ENCODE data around the gene OTULIN.
A peak's percentile ranks its signal among the peaks of the same experiment; 100 is the strongest.

OTULIN gene

GRCh38 chr5:14659821-14660607, 4.5 kb upstream of the OTULIN start:
- H3K4me3 ChIP-seq (ENCODE audit: low read length), result no peak overlapping the region
- H3K27me3 ChIP-seq (ENCODE audit: control insufficient read depth, insufficient read depth, low read length), result no peaks in the 10 kb centered on the region
- no peaks in the 10 kb centered on the region for H3K36me3 ChIP-seq (ENCODE audit: control insufficient read depth, insufficient read depth, low read length)
- no peaks in the 10 kb centered on the region for H3K9me3 ChIP-seq (ENCODE audit: control insufficient read depth, low read length)
- no peak overlapping the region for H3K9ac ChIP-seq (ENCODE audit: low read length)
- H3K4me1 ChIP-seq (ENCODE audit: control insufficient read depth, insufficient read depth, low read length), result peaks cover 10% of the 10 kb centered on the region

DNA sequence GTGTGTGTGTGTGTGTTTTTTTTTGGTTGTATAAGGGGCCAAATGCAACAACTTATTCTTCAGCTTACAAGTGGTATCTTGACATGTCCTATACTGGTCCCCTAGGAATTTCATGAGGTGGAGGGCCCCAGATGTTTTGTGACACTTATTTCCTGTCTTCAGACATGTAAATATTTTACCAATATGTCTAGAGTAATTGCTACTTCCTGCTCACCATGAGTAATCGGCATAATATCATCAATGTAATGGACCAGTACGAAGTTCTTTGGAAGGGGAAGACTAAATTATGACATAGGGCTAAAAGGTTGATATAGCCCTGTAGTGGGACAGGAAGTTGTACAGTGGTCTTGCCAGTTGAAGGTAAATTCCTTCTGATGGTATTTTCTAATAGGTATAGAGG, 3.7 kb upstream of the OTULIN start:
- H3K4me3 ChIP-seq (ENCODE audit: low read length), result no peak overlapping the region
- no peak overlapping the region for H3K9ac ChIP-seq (ENCODE audit: low read length)
- no peaks in the 10 kb centered on the region for H3K27me3 ChIP-seq (ENCODE audit: control insufficient read depth, insufficient read depth, low read length)
- no peaks in the 10 kb centered on the region for H3K36me3 ChIP-seq (ENCODE audit: control insufficient read depth, insufficient read depth, low read length)
- peaks cover 14% of the 10 kb centered on the region for H3K4me1 ChIP-seq (ENCODE audit: control insufficient read depth, insufficient read depth, low read length)
- H3K9me3 ChIP-seq (ENCODE audit: control insufficient read depth, low read length), result no peaks in the 10 kb centered on the region

- H3K27me3 ChIP-seq (ENCODE audit: control insufficient read depth, insufficient read depth, low read length), result no peaks in the 10 kb centered on the region
- no peak overlapping the region for H3K4me3 ChIP-seq (ENCODE audit: low read length)
- H3K9ac ChIP-seq (ENCODE audit: low read length), result no peak overlapping the region
- H3K36me3 ChIP-seq (ENCODE audit: control insufficient read depth, insufficient read depth, low read length), result no peaks in the 10 kb centered on the region
- no peaks in the 10 kb centered on the region for H3K9me3 ChIP-seq (ENCODE audit: control insufficient read depth, low read length)
- H3K4me1 ChIP-seq (ENCODE audit: control insufficient read depth, insufficient read depth, low read length), result peaks cover 31% of the 10 kb centered on the region
Measured at GRCh38 chr5:14662721-14663260, 1.7 kb upstream of the OTULIN start.

GRCh38 chr5:14663734-14664269, 716 bp upstream of the OTULIN start:
- Histone ChIP-seq H3K9me3 (ENCODE audit: control insufficient read depth, low read length) (no peaks in the 10 kb centered on the region), H3K4me3 (ENCODE audit: low read length) (peak overlapping the region; percentile 60), H3K27me3 (ENCODE audit: control insufficient read depth, insufficient read depth, low read length) (no peaks in the 10 kb centered on the region), H3K36me3 (ENCODE audit: control insufficient read depth, insufficient read depth, low read length) (no peaks in the 10 kb centered on the region), H3K9ac (ENCODE audit: low read length) (peak overlapping the region; percentile 69), H3K4me1 (ENCODE audit: control insufficient read depth, insufficient read depth, low read length) (peaks cover 38% of the 10 kb centered on the region)

GRCh38 chr5:14665101-14665822, 744 bp downstream of the OTULIN start:
- Histone ChIP-seq H3K4me3 (ENCODE audit: low read length) (peak overlapping the region; percentile 33), H3K4me1 (ENCODE audit: control insufficient read depth, insufficient read depth, low read length) (peaks cover 38% of the 10 kb centered on the region), H3K9me3 (ENCODE audit: control insufficient read depth, low read length) (no peaks in the 10 kb centered on the region), H3K36me3 (ENCODE audit: control insufficient read depth, insufficient read depth, low read length) (no peaks in the 10 kb centered on the region), H3K27me3 (ENCODE audit: control insufficient read depth, insufficient read depth, low read length) (no peaks in the 10 kb centered on the region), H3K9ac (ENCODE audit: low read length) (peak overlapping the region; percentile 69)

DNA sequence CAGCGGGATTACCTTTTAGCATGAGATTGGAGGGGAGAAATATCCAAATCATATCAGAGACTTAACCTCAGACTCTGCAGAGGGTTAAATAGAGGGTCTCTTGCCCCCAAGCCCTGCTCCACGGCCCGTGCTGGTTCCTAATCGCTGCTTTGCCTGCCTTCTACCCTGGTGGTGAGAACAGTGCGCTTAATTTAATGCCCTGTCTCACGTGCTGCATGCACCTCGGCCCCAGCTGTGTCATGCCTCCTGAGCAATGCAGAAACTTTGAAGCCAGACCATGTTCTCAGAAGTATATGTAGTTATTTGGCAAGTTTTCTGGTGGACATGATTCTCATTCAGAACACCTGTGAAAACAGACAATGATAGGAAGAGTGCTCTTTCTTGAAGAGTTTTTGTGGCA, 1.4 kb downstream of the OTULIN start:
- Histone ChIP-seq H3K4me1 (ENCODE audit: control insufficient read depth, insufficient read depth, low read length) (peaks cover 42% of the 10 kb centered on the region), H3K4me3 (ENCODE audit: low read length) (peak overlapping the region; percentile 33), H3K9me3 (ENCODE audit: control insufficient read depth, low read length) (no peaks in the 10 kb centered on the region), H3K36me3 (ENCODE audit: control insufficient read depth, insufficient read depth, low read length) (no peaks in the 10 kb centered on the region), H3K9ac (ENCODE audit: low read length) (peak overlapping the region; percentile 69), H3K27me3 (ENCODE audit: control insufficient read depth, insufficient read depth, low read length) (no peaks in the 10 kb centered on the region)

DNA sequence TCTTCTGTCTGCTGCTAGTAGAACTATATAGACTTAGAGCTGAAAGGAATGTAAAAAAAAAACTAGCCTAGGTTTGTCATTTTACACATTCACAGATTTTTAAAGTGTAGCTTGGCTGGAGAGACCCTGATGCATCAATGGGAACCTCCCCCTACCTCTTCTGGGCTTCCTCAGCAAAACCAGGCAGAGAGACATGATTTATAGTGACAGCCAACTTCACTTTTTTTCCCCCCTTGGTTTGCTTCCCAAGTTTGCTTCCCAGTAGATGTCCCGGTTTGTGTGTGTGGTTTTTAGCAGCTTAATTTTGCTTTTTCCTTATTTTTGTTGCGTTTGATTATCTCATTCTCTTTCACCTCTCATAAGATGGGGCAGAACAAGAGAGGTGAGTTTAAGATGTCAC, 1.8 kb downstream of the OTULIN start:
- H3K4me1 ChIP-seq (ENCODE audit: control insufficient read depth, insufficient read depth, low read length), result peaks cover 44% of the 10 kb centered on the region

DNA sequence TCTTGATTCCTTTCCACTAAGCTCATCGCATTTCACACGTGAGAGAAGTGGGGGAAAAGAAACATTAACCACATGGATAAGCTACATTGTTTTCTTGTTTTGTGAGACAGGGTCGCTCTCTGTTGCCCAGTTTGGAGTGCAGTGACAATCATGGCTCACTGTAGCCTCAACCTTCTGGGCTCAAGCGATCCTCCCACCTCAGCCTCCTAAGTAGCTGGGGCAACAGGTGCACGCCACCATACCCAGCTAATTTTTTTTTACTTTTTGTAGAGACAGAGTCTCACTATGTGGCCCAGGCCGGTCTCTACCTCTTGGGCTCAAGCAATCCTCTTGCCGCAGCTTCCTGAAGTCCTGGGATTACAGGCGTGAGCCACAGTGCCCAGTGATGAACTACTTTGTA, 2.8 kb downstream of the OTULIN start:
- no peak overlapping the region for H3K9ac ChIP-seq (ENCODE audit: low read length)
- no peaks in the 10 kb centered on the region for H3K36me3 ChIP-seq (ENCODE audit: control insufficient read depth, insufficient read depth, low read length)
- H3K4me1 ChIP-seq (ENCODE audit: control insufficient read depth, insufficient read depth, low read length), result peaks cover 46% of the 10 kb centered on the region
- H3K27me3 ChIP-seq (ENCODE audit: control insufficient read depth, insufficient read depth, low read length), result no peaks in the 10 kb centered on the region
- H3K9me3 ChIP-seq (ENCODE audit: control insufficient read depth, low read length), result no peaks in the 10 kb centered on the region
- H3K4me3 ChIP-seq (ENCODE audit: low read length), result no peak overlapping the region

More for the DNA sequence above, 1.8 kb downstream of the OTULIN start:
- H3K27me3 ChIP-seq (ENCODE audit: control insufficient read depth, insufficient read depth, low read length), result no peaks in the 10 kb centered on the region
- H3K4me3 ChIP-seq (ENCODE audit: low read length), result no peak overlapping the region
- no peaks in the 10 kb centered on the region for H3K36me3 ChIP-seq (ENCODE audit: control insufficient read depth, insufficient read depth, low read length)
- no peaks in the 10 kb centered on the region for H3K9me3 ChIP-seq (ENCODE audit: control insufficient read depth, low read length)
- H3K9ac ChIP-seq (ENCODE audit: low read length), result no peak overlapping the region

DNA sequence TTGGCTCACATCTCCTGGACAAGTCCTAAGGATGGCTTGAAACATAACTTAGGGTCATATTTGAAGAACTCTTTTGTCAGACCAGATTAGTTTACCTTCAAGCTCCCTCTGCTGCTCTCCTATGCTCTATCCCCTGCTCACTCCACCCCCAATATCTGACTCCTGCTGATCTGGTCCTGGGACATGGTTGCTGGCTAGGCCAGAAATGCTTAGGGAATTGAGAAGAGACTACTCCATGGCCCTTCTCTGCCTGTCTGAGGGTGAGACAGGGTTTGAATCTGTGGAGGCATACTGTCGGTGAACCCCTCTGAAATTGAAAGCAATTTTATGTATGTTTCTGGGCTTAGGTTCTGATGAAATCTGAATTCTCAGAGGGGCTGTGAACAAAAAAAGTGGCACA, 3.3 kb downstream of the OTULIN start:
- Histone ChIP-seq H3K4me3 (ENCODE audit: low read length) (no peak overlapping the region), H3K27me3 (ENCODE audit: control insufficient read depth, insufficient read depth, low read length) (no peaks in the 10 kb centered on the region), H3K4me1 (ENCODE audit: control insufficient read depth, insufficient read depth, low read length) (peaks cover 46% of the 10 kb centered on the region), H3K9ac (ENCODE audit: low read length) (no peak overlapping the region), H3K36me3 (ENCODE audit: control insufficient read depth, insufficient read depth, low read length) (no peaks in the 10 kb centered on the region), H3K9me3 (ENCODE audit: control insufficient read depth, low read length) (no peaks in the 10 kb centered on the region)

- Histone ChIP-seq H3K4me3 (ENCODE audit: low read length) (no peak overlapping the region), H3K36me3 (ENCODE audit: control insufficient read depth, insufficient read depth, low read length) (no peaks in the 10 kb centered on the region), H3K9ac (ENCODE audit: low read length) (no peak overlapping the region), H3K4me1 (ENCODE audit: control insufficient read depth, insufficient read depth, low read length) (peaks cover 41% of the 10 kb centered on the region), H3K9me3 (ENCODE audit: control insufficient read depth, low read length) (no peaks in the 10 kb centered on the region), H3K27me3 (ENCODE audit: control insufficient read depth, insufficient read depth, low read length) (no peaks in the 10 kb centered on the region)
Measured at GRCh38 chr5:14668181-14668591, 3.7 kb downstream of the OTULIN start.

GRCh38 chr5:14669415-14669814, 4.9 kb downstream of the OTULIN start:
- Histone ChIP-seq H3K4me1 (ENCODE audit: control insufficient read depth, insufficient read depth, low read length) (peaks cover 40% of the 10 kb centered on the region), H3K9me3 (ENCODE audit: control insufficient read depth, low read length) (no peaks in the 10 kb centered on the region), H3K36me3 (ENCODE audit: control insufficient read depth, insufficient read depth, low read length) (no peaks in the 10 kb centered on the region), H3K9ac (ENCODE audit: low read length) (no peak overlapping the region), H3K27me3 (ENCODE audit: control insufficient read depth, insufficient read depth, low read length) (no peaks in the 10 kb centered on the region), H3K4me3 (ENCODE audit: low read length) (no peak overlapping the region)

GRCh38 chr5:14669975-14670374, 5.5 kb downstream of the OTULIN start:
- Histone ChIP-seq H3K36me3 (ENCODE audit: control insufficient read depth, insufficient read depth, low read length) (no peaks in the 10 kb centered on the region), H3K9ac (ENCODE audit: low read length) (no peak overlapping the region), H3K4me1 (ENCODE audit: control insufficient read depth, insufficient read depth, low read length) (peaks cover 40% of the 10 kb centered on the region), H3K4me3 (ENCODE audit: low read length) (no peak overlapping the region), H3K9me3 (ENCODE audit: control insufficient read depth, low read length) (no peaks in the 10 kb centered on the region), H3K27me3 (ENCODE audit: control insufficient read depth, insufficient read depth, low read length) (no peaks in the 10 kb centered on the region)
